HCT116 (cell line): Measurements from ENCODE around the gene AGTRAP. TPM values are rescaled to one million over a fixed set of nuclear protein-coding genes. Genes with fewer than 3 reads are reported as not detected.

ENCODE experiments used
- ATAC-seq: fragments of 200-7000 bp; cut with Tn5 transposase; 2 replicates; pipeline ENCODE4 v1.9.1; 2020; ENCODE audit warnings: mild to moderate bottlenecking, moderate library complexity
- BruUV-seq: library from RNA; stranded (reverse); fragments of 400-500 nt; replicated peaks from 2 replicates; lab custom pipeline; 2021; lab: Mats Ljungman, UMichigan
- CTCF ChIA-PET: fragments of 300-600 bp; sonication (Branson Sonifier 250); formaldehyde crosslinking; loops from one replicate; lab custom pipeline; 2021; ENCODE audit warnings: antibody characterized with exemption; lab: Charles Lee
- POLR2A ChIA-PET: fragments of 300-600, 350-600 bp; sonication (Branson Sonifier 250); formaldehyde crosslinking; loops from one replicate; lab custom pipeline; 2021; ENCODE audit warnings: antibody characterized with exemption; lab: Charles Lee
- RAD21 ChIA-PET, 2 experiments: fragments of 300-600 bp; sonication (Branson Sonifier 250); formaldehyde crosslinking; loops; one replicate each; lab custom pipeline; 2023; ENCODE audit warnings: low total read pairs in 2 of 2; ENCODE audit not compliant: uncharacterized antibody in 2 of 2, unreplicated experiment in 2 of 2, low non-redundant PET in 1 of 2; lab: Charles Lee
- DNase-seq: peaks from one replicate; pipeline ENCODE4 v3.0.0-alpha.2; 2010; ENCODE audit warnings: low read depth, low spot score
- H2AFZ ChIP-seq: fragments of 200-600 bp; shearing (Covaris generic), sonication (generic); 2 replicates; pipeline ENCODE4 v1.6.1; 2017; ENCODE audit warnings: low read depth, mixed run types, mixed read lengths, antibody characterized with exemption, low read length; ENCODE audit not compliant: poor library complexity, severe bottlenecking
- H3K27ac ChIP-seq: 2 replicates; pipeline ENCODE4 v1.5.1; 2012; ENCODE audit warnings: low read depth, low read length
- H3K27me3 ChIP-seq: fragments of 200-600 bp; sonication (generic); 2 replicates; pipeline ENCODE4 v1.6.1; 2016; ENCODE audit warnings: mixed run types, low read length, mixed read lengths; ENCODE audit not compliant: insufficient read depth
- H3K36me3 ChIP-seq, 2 experiments: fragments of 200-500 bp in 1 of 2; fragments of 200-600 bp in 1 of 2; sonication (Bioruptor generic) in 1 of 2; sonication (generic) in 1 of 2; 2 replicates each; pipeline versions ENCODE4 v1.5.1 to v1.6.1; 2014 to 2016; ENCODE audit warnings: low read length in 2 of 2, inconsistent platforms in 1 of 2, mixed read lengths in 1 of 2, mixed run types in 1 of 2; ENCODE audit not compliant: insufficient read depth in 2 of 2, control insufficient read depth in 1 of 2
- H3K4me1 ChIP-seq, 2 experiments: fragments of 200-600 bp in 1 of 2; sonication (generic) in 1 of 2; 2 replicates each; pipeline versions ENCODE4 v1.5.1 to v1.6.1; 2012 to 2017; ENCODE audit warnings: low read length in 2 of 2, inconsistent platforms in 1 of 2, mild to moderate bottlenecking in 1 of 2, mixed read lengths in 1 of 2, mixed run types in 1 of 2, moderate library complexity in 1 of 2; ENCODE audit not compliant: insufficient read depth in 2 of 2, control insufficient read depth in 1 of 2
- H3K4me2 ChIP-seq: fragments of 200-600 bp; sonication (generic); 2 replicates; pipeline ENCODE4 v1.6.1; 2017; ENCODE audit warnings: mixed run types, low read length, mixed read lengths
- H3K4me3 ChIP-seq, 2 experiments: fragments of 200-600 bp in 1 of 2; sonication (generic) in 1 of 2; replicated peaks in 1 of 2; 2 replicates each; pipeline ENCODE4 v1.5.1; 2011 to 2016; ENCODE audit warnings: low read length in 2 of 2, control low read depth in 1 of 2, low read depth in 1 of 2, mild to moderate bottlenecking in 1 of 2, mixed read lengths in 1 of 2, mixed run types in 1 of 2
- H3K79me2 ChIP-seq: fragments of 200-600 bp; sonication (generic); 2 replicates; pipeline ENCODE4 v1.6.1; 2017; ENCODE audit warnings: mild to moderate bottlenecking, mixed run types, low read length, moderate library complexity, mixed read lengths; ENCODE audit not compliant: insufficient read depth
- H3K9ac ChIP-seq: fragments of 200-600 bp; sonication (generic); 2 replicates; pipeline ENCODE4 v1.6.1; 2016; ENCODE audit warnings: low read length, mixed read lengths
- H3K9me2 ChIP-seq: fragments of 200-600 bp; sonication (generic), shearing (Covaris generic); 2 replicates; pipeline ENCODE4 v1.6.1; 2017; ENCODE audit warnings: mixed run types, mild to moderate bottlenecking, moderate library complexity; ENCODE audit not compliant: insufficient read depth
- H3K9me3 ChIP-seq, 2 experiments: fragments of 200-500 bp in 1 of 2; fragments of 200-600 bp in 1 of 2; sonication (Bioruptor generic) in 1 of 2; sonication (generic) in 1 of 2; 2 replicates each; pipeline ENCODE4 v1.6.1; 2014 to 2017; ENCODE audit warnings: low read length in 2 of 2, mixed read lengths in 2 of 2, inconsistent platforms in 1 of 2, low read depth in 1 of 2, mild to moderate bottlenecking in 1 of 2, mixed run types in 1 of 2, moderate library complexity in 1 of 2; ENCODE audit not compliant: control insufficient read depth in 1 of 2, insufficient read depth in 1 of 2
- H4K20me1 ChIP-seq: fragments of 200-600 bp; sonication (generic), shearing (Covaris generic); 2 replicates; pipeline ENCODE4 v1.6.1; 2017; ENCODE audit warnings: mixed run types, mild to moderate bottlenecking, moderate library complexity; ENCODE audit not compliant: insufficient read depth
- CBX3 ChIP-seq: IDR thresholded peaks from 2 replicates; pipeline ENCODE4 v1.6.1; 2012; ENCODE audit warnings: low read depth
- CEBPB ChIP-seq: IDR thresholded peaks from 2 replicates; pipeline ENCODE4 v1.6.1; 2012; ENCODE audit warnings: low read depth
- EGR1 ChIP-seq: IDR thresholded peaks from 2 replicates; pipeline ENCODE4 v1.6.1; 2012; ENCODE audit warnings: low read depth
- ELF1 ChIP-seq: IDR thresholded peaks from 2 replicates; pipeline ENCODE4 v1.6.1; 2012; ENCODE audit warnings: low read depth, borderline replicate concordance
- EZH2 ChIP-seq: fragments of 200-600 bp; sonication (generic); IDR thresholded peaks from 2 replicates; pipeline ENCODE4 v1.6.1; 2017; ENCODE audit warnings: antibody characterized with exemption, mixed run types
- EZH2phosphoT487 ChIP-seq: fragments of 200-600 bp; IDR thresholded peaks from 2 replicates; pipeline ENCODE4 v1.6.1; 2018; ENCODE audit warnings: antibody characterized with exemption, borderline replicate concordance
- FOSL1 ChIP-seq: IDR thresholded peaks from 2 replicates; pipeline ENCODE4 v1.6.1; 2012; ENCODE audit warnings: low read depth
- JUND ChIP-seq: IDR thresholded peaks from 2 replicates; pipeline ENCODE4 v1.6.1; 2012
- POLR2A ChIP-seq: IDR thresholded peaks from 2 replicates; pipeline ENCODE4 v1.7.0; 2011; ENCODE audit warnings: borderline replicate concordance; ENCODE audit not compliant: insufficient read depth, insufficient read length; ENCODE audit errors: extremely low read depth
- RAD21 ChIP-seq: IDR thresholded peaks from 2 replicates; pipeline ENCODE4 v1.6.1; 2012; ENCODE audit warnings: low read depth, mild to moderate bottlenecking
- SIN3A ChIP-seq: IDR thresholded peaks from 2 replicates; pipeline ENCODE4 v1.6.1; 2012; ENCODE audit warnings: low read depth
- SP1 ChIP-seq: IDR thresholded peaks from 2 replicates; pipeline ENCODE4 v1.6.1; 2012; ENCODE audit warnings: low read depth
- SRF ChIP-seq: IDR thresholded peaks from 2 replicates; pipeline ENCODE4 v1.6.1; 2012; ENCODE audit warnings: low read depth
- TCF7L2 ChIP-seq: IDR thresholded peaks from 2 replicates; pipeline ENCODE4 v1.7.0; 2011; ENCODE audit warnings: borderline replicate concordance, inconsistent platforms; ENCODE audit not compliant: insufficient read depth, insufficient read length; ENCODE audit errors: extremely low read depth
- YY1 ChIP-seq: IDR thresholded peaks from 2 replicates; pipeline ENCODE4 v1.6.1; 2011; ENCODE audit warnings: low read length, low read depth, moderate library complexity, mild to moderate bottlenecking; ENCODE audit not compliant: insufficient replicate concordance; ENCODE audit errors: extremely low read depth
- ZFX ChIP-seq: fragments of 450-650 bp; IDR thresholded peaks from 2 replicates; pipeline ENCODE4 v1.6.1; 2017
- ZNF274 ChIP-seq: fragments of 200-500 bp; sonication (Bioruptor generic); IDR thresholded peaks from 2 replicates; pipeline ENCODE4 v1.6.1; 2014; ENCODE audit warnings: mild to moderate bottlenecking, low read depth, low read length, inconsistent platforms
- intact Hi-C: fragments of 100-400 bp; cut with micrococcal nuclease; formaldehyde crosslinking; loops from 2 replicates; pipeline ENCODE4 v1.10.0; 2022
- total RNA-seq: library from RNA; stranded (reverse); gene quantifications from one replicate; pipeline ENCODE4 v1.2.1, GENCODE V29; 2021; ENCODE audit not compliant: unreplicated experiment
- TF ChIP-seq, protein P1 (sequence below): IDR thresholded peaks from 2 replicates; pipeline ENCODE4 v1.6.1; 2011; ENCODE audit warnings: mild to moderate bottlenecking, low read length, moderate library complexity; ENCODE audit not compliant: insufficient replicate concordance; ENCODE audit errors: extremely low read depth

AGTRAP gene
- total RNA-seq, 1 experiment from 2014 or later: 49.0 TPM

DNA sequence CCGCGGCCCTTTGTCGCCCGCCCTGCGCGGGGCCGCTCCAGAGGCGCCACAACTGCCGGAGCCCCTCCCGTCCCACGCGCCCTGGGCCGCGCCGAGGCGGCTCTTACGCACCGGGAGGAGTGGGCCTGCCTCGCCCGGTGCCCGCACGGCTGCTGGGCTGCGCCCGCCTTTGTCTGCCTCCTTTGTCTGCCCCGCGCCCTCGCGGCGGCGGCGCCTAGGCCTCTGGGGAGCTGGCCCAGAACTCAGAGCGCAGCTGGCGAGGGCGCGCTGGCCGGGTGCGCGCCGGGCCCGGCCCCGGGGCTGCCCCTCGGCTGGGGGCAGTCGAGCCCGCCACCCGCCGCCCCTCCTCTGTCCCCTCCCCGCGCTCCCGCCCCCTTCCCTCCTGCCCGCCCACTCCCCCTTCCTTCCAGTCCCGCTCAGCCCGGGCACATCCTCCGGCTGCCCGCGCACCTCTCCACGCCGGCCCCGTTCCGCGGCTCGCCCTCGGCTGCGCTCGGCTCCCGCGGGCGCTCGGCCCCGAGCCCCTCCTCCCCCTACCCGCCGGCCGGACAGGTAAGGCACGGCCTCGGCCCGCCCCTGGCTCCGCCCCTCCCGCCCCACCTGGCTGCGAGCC is 44.5 kb upstream of the AGTRAP start, which contains the start of gene DRAXIN:
Gene DRAXIN, plus strand, starts transcription at position 409 of the 613 bp plus-strand sequence. CDS start 14,549 bp downstream, outside the sequence.
- Histone ChIP-seq H3K4me2 (peak within 1 kb of the TSS; percentile 98), H2AFZ (peak within 1 kb of the TSS; percentile 94), H3K9ac (peak within 1 kb of the TSS; percentile 65), H3K9me3 (no peaks in the 10 kb centered on the region), H3K79me2 (no peaks in the 10 kb centered on the region), H3K4me3 (peak within 1 kb of the TSS; percentile 50 to 69), H3K4me1 (peaks cover 33 to 47% of the 10 kb centered on the region in 2 experiments), H3K27ac (peak within 1 kb of the TSS; percentile 30; the same call in 1 of the 2 replicates), H4K20me1 (no peaks in the 10 kb centered on the region), H3K9me2 (no peaks in the 10 kb centered on the region), H3K36me3 (no peaks in the 10 kb centered on the region), H3K27me3 (peaks cover 17% of the 10 kb centered on the region; the same call in 1 of the 2 replicates)
- TF ChIP-seq ZFX (peak; percentile 65; the same call in 1 of the 2 replicates), POLR2A (no peak)
- DNase-seq (no peak), ATAC-seq (peak; percentile 52)
- RAD21 ChIA-PET: no interaction called here
- intact Hi-C loops: no loop called here
- POLR2A ChIA-PET: interaction anchor here (0.7 to 1.9 kb wide), 5 partner anchors 10 to 219 kb away, joined by 4 to 14 read pairs (median 4); partner anchors contain the start of genes FBXO6 and MAD2L2
- no TSS peak for BruUV-seq
- CTCF ChIA-PET: interaction anchor here (1.0 to 1.7 kb wide), 3 partner anchors 16 to 27 kb away, joined by 3 to 7 read pairs (median 5); partner anchors contain the start of gene FBXO6

DNA sequence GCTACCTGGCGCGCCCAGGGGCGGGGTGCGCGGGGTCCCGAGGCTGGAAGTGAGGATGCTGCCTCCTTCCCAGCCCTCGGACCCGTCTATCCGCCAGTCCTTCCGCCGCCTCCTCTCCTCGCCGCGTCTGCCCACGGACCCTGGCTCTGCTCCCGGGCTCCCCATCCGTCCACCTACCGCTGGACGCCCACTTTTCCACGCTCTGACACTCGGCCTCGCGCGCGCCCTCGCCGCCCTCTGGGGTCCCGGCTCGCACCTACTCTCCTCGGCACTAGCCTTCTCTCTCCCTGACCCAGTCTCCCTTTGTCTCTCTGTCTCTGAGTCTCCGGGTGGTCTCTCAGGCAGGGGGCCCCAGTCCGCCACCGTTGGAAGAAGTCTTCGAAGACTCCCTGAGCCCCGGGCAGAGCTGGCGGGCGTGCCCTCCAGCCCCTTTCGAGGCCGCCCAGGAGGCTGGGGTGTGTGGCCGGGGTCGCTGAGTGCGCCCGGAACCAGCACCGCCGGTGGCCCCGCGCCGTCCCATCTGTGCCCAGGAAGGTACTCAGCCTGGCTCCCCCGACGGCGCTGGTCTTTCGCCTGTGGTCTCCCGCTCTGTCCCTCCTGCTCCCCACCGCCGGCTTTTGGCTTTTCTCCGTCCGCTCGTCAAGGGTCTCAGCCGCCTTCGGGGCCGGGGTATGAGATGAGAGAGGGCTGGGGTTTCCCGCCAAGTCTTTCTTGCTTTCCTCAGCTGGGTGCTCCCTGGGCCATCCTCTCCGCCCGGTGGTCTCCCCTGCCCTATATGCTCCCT is 43.8 kb upstream of the AGTRAP start:
- BruUV-seq: no TSS peak
- no peak overlapping the region for H3K9ac ChIP-seq
- RAD21 ChIA-PET: no interaction called here
- CTCF ChIA-PET: interaction anchor here (1.2 kb wide), 1 partner anchor 28 kb away, joined by 8 read pairs; the partner anchor contains the start of gene FBXO6
- H3K4me1 ChIP-seq: peaks cover 33 to 47% of the 10 kb centered on the region in 2 experiments
- no peaks in the 10 kb centered on the region for H4K20me1 ChIP-seq
- no peak overlapping the region for H3K27ac ChIP-seq
- H2AFZ ChIP-seq: no peak overlapping the region
- no peak for DNase-seq
- H3K4me2 ChIP-seq: peak overlapping the region; percentile 98
- H3K9me3 ChIP-seq: no peaks in the 10 kb centered on the region
- no peaks in the 10 kb centered on the region for H3K79me2 ChIP-seq
- H3K4me3 ChIP-seq: peak overlapping the region in 1 of 2 experiments; percentile 69; a peak in 1 of 4 replicates
- no peaks in the 10 kb centered on the region for H3K36me3 ChIP-seq
- POLR2A ChIA-PET: interaction anchor here (1.3 to 1.9 kb wide), 2 partner anchors 10 to 39 kb away, joined by 10 to 14 read pairs; partner anchors contain the start of gene MAD2L2
- intact Hi-C loops: no loop called here
- no peaks in the 10 kb centered on the region for H3K9me2 ChIP-seq
- H3K27me3 ChIP-seq: peaks cover 17% of the 10 kb centered on the region; the same call in 1 of the 2 replicates
- no peak for ATAC-seq
- TF ChIP-seq ZNF274: no peak
- no peak for TF ChIP-seq YY1
- TF ChIP-seq TCF7L2: no peak
- TF ChIP-seq SRF: no peak
- no peak for TF ChIP-seq SP1
- TF ChIP-seq CEBPB: no peak
- no peak for TF ChIP-seq ELF1
- TF ChIP-seq EZH2phosphoT487: no peak
- TF ChIP-seq JUND: no peak
- no peak for TF ChIP-seq CBX3
- no peak for TF ChIP-seq FOSL1
- TF ChIP-seq, protein P1, sequence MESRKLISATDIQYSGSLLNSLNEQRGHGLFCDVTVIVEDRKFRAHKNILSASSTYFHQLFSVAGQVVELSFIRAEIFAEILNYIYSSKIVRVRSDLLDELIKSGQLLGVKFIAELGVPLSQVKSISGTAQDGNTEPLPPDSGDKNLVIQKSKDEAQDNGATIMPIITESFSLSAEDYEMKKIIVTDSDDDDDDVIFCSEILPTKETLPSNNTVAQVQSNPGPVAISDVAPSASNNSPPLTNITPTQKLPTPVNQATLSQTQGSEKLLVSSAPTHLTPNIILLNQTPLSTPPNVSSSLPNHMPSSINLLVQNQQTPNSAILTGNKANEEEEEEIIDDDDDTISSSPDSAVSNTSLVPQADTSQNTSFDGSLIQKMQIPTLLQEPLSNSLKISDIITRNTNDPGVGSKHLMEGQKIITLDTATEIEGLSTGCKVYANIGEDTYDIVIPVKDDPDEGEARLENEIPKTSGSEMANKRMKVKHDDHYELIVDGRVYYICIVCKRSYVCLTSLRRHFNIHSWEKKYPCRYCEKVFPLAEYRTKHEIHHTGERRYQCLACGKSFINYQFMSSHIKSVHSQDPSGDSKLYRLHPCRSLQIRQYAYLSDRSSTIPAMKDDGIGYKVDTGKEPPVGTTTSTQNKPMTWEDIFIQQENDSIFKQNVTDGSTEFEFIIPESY: no peak
- no peak for TF ChIP-seq EGR1
- no peak for TF ChIP-seq SIN3A
- TF ChIP-seq RAD21: no peak
- TF ChIP-seq EZH2: no peak
